GM12878 (cell line): ENCODE data around the gene ARAP3. TPM values are rescaled to one million over a fixed set of nuclear protein-coding genes. Genes with fewer than 3 reads are reported as not detected.

Experiments
- ATAC-seq: fragments of 200-7000 bp; cut with Tn5 transposase; 3 replicates; pipeline ENCODE4 v1.9.1; 2020; ENCODE audit warnings: mild to moderate bottlenecking, moderate library complexity
- BruUV-seq: library from RNA; stranded (reverse); fragments of 400-500 nt; replicated peaks from 2 replicates; lab custom pipeline; 2021; lab: Mats Ljungman, UMichigan
- CTCF ChIA-PET: fragments of 300-600 bp; sonication (Branson Sonifier 250); formaldehyde crosslinking; extraction: SDS; loops from one replicate; lab custom pipeline; 2021; ENCODE audit warnings: inconsistent platforms; lab: Yijun Ruan, JAX
- POLR2A ChIA-PET: fragments of 350-600 bp; formaldehyde crosslinking; extraction: SDS; loops from one replicate; lab custom pipeline; 2021; ENCODE audit warnings: inconsistent platforms; lab: Charles Lee
- RAD21 ChIA-PET: fragments of 300-600 bp; sonication (Branson Sonifier 250); formaldehyde crosslinking; loops from one replicate; lab custom pipeline; 2023; ENCODE audit warnings: antibody characterized with exemption; ENCODE audit not compliant: unreplicated experiment; lab: Charles Lee
- SMC1A ChIA-PET: fragments of 300-600 bp; sonication (Branson Sonifier 250); formaldehyde crosslinking; loops from one replicate; lab custom pipeline; 2023; ENCODE audit not compliant: unreplicated experiment, uncharacterized antibody; lab: Charles Lee
- DNase-seq: peaks from one replicate; pipeline ENCODE4 v3.0.0-alpha.2; 2011; ENCODE audit warnings: low read depth, low spot score
- FAIRE-seq: peaks from 3 replicates; lab custom pipeline; 2011; peaks lifted over from hg19 to GRCh38; lab: Jason Lieb, UNC
- H2AFZ ChIP-seq: 2 replicates; pipeline ENCODE4 v1.6.0; 2011; ENCODE audit warnings: low read depth, low read length, control low read depth; ENCODE audit not compliant: control insufficient read depth
- H3K27ac ChIP-seq: 2 replicates; pipeline ENCODE4 v1.5.1; 2011; ENCODE audit warnings: control low read depth; ENCODE audit not compliant: control insufficient read depth, insufficient read depth
- H3K27me3 ChIP-seq, 2 experiments: replicated peaks in 1 of 2; 2 replicates each; pipeline versions ENCODE4 v1.6.0 to v1.6.1; 2011; ENCODE audit warnings: low read length in 1 of 2; ENCODE audit not compliant: control insufficient read depth in 2 of 2, insufficient read depth in 2 of 2
- H3K36me3 ChIP-seq, 2 experiments: 2 replicates each; pipeline ENCODE4 v1.5.1; 2011; ENCODE audit warnings: low read length in 1 of 2; ENCODE audit not compliant: control insufficient read depth in 2 of 2, insufficient read depth in 2 of 2
- H3K4me1 ChIP-seq: 2 replicates; pipeline ENCODE4 v1.6.1; 2011; ENCODE audit warnings: mild to moderate bottlenecking, low read length, moderate library complexity, mixed read lengths; ENCODE audit not compliant: control insufficient read depth, insufficient read depth
- H3K4me2 ChIP-seq: 2 replicates; pipeline ENCODE4 v1.6.0; 2011; ENCODE audit warnings: control low read depth; ENCODE audit not compliant: control insufficient read depth, insufficient read depth
- H3K4me3 ChIP-seq: fragments of 200-600 bp; sonication (generic); 2 replicates; pipeline ENCODE4 v1.5.1; 2016
- H3K79me2 ChIP-seq: 2 replicates; pipeline ENCODE4 v1.6.0; 2011; ENCODE audit warnings: low read length; ENCODE audit not compliant: control insufficient read depth, insufficient read depth
- H3K9ac ChIP-seq: 2 replicates; pipeline ENCODE4 v1.8.0; 2011; ENCODE audit warnings: low read length, control low read depth, mixed read lengths; ENCODE audit not compliant: control insufficient read depth, insufficient read depth
- H3K9me3 ChIP-seq: replicated peaks from 3 replicates; pipeline ENCODE4 v1.5.1; 2011; ENCODE audit warnings: mild to moderate bottlenecking, low read length; ENCODE audit not compliant: control insufficient read depth, insufficient read depth
- H4K20me1 ChIP-seq: 2 replicates; pipeline ENCODE4 v1.6.0; 2011; ENCODE audit not compliant: control insufficient read depth, insufficient read depth
- BRCA1 ChIP-seq: IDR thresholded peaks from 2 replicates; pipeline ENCODE4 v1.6.1; 2011; ENCODE audit warnings: low read depth, low read length, improper control_type of control experiment
- HDAC2 ChIP-seq: fragments of 200-600 bp; sonication (generic); IDR thresholded peaks from 2 replicates; pipeline ENCODE4 v1.6.1; 2017
- NR2F1 ChIP-seq: fragments of 450-650 bp; conservative IDR thresholded peaks from 2 replicates; pipeline ENCODE4 v1.6.1; 2017; ENCODE audit warnings: mild to moderate bottlenecking
- PBX3 ChIP-seq: IDR thresholded peaks from 2 replicates; pipeline ENCODE4 v1.6.1; 2011; ENCODE audit warnings: mild to moderate bottlenecking, low read depth, low read length, moderate library complexity; ENCODE audit not compliant: insufficient replicate concordance
- PRDM15 ChIP-seq: fragments of 450-650 bp; formaldehyde crosslinking; IDR thresholded peaks from 2 replicates; pipeline ENCODE4 v1.4.0; 2020; ENCODE audit warnings: mild to moderate bottlenecking, moderate library complexity
- SMARCA5 ChIP-seq: fragments of 450-650 bp; IDR thresholded peaks from 2 replicates; pipeline ENCODE4 v1.6.1; 2017; ENCODE audit warnings: mild to moderate bottlenecking
- SMC3 ChIP-seq: IDR thresholded peaks from 2 replicates; pipeline ENCODE4 v1.6.1; 2011; ENCODE audit warnings: low read length, improper control_type of control experiment, borderline replicate concordance
- TARDBP ChIP-seq: IDR thresholded peaks from 2 replicates; pipeline ENCODE4 v1.6.1; 2016; ENCODE audit warnings: borderline replicate concordance
- ZNF592 ChIP-seq: fragments of 450-650 bp; IDR thresholded peaks from 2 replicates; pipeline ENCODE4 v1.6.1; 2017; ENCODE audit warnings: mild to moderate bottlenecking, moderate library complexity
- WGBS: methylation state at CpG from one replicate; pipeline ENCODE4 v1.1.6; 2016; ENCODE audit warnings: low lambda C conversion rate; ENCODE audit not compliant: insufficient replicate concordance, insufficient coverage; ENCODE audit errors: missing lambda C conversion rate; 5-methylcytosine and 5-hydroxymethylcytosine counted together
- in situ Hi-C: fragments of 300-500 bp; cut with MboI; formaldehyde crosslinking; loops from 9 replicates; pipeline ENCODE4 v1.14.3; 2018; ENCODE audit warnings: mixed read lengths
- intact Hi-C: fragments of 100-400 bp; cut with micrococcal nuclease; formaldehyde crosslinking; loops from one replicate; pipeline ENCODE4 v1.14.2; 2022; ENCODE audit not compliant: unreplicated experiment
- polyA plus RNA-seq, 11 experiments: library from polyadenylated mRNA; depleted of rRNA in 4 of 11; unstranded in 6 of 11; stranded (reverse) in 5 of 11; fragments of >200 nt; fragmentation: Nextera tagmentation in 4 of 11; fragmentation: Illumina TruSeq in 1 of 11; extraction: Ambion mirVana in 4 of 11; extraction: Trizol in 1 of 11; gene quantifications; 1 replicate in 1 of 11; 2 replicates in 10 of 11; pipeline versions ENCODE4 v1.2.1 to v1.2.3, GENCODE V29; 2011 to 2016; ENCODE audit warnings: inconsistent platforms in 2 of 11, missing spikeins in 2 of 11, low read depth in 1 of 11
- total RNA-seq, 4 experiments: library from RNA; depleted of rRNA in 3 of 4; stranded (reverse); fragments of >200 nt in 3 of 4; fragmentation: Illumina TruSeq in 1 of 4; extraction: Trizol in 1 of 4; gene quantifications; 2 replicates each; pipeline versions ENCODE4 v1.2.1 to v1.2.3, GENCODE V29; 2013 to 2021

Gene ARAP3
- total and polyA plus RNA-seq, 10 of the 15 experiments (the other 5 are each of a cell fraction or from before 2014, with no cell fraction given), result 0.01 to 0.08 TPM; not detected in 8

- Histone ChIP-seq H4K20me1 (no peaks in the 10 kb centered on the region), H3K4me3 (no peak overlapping the region), H3K79me2 (no peaks in the 10 kb centered on the region), H3K4me1 (peaks cover 6% of the 10 kb centered on the region), H3K27me3 (peaks cover 0 to 5% of the 10 kb centered on the region in 2 experiments; a peak in 3 of 4 replicates), H2AFZ (peak overlapping the region; percentile 80), H3K27ac (no peak overlapping the region), H3K9me3 (no peaks in the 10 kb centered on the region), H3K9ac (no peak overlapping the region), H3K36me3 (no peaks in the 10 kb centered on the region), H3K4me2 (peak overlapping the region; percentile 80)
- ATAC-seq (peak; percentile 97), FAIRE-seq (peak; percentile 47), DNase-seq (no peak)
- ChIA-PET POLR2A (interaction anchor here (1.1 kb wide), 1 partner anchor 269 kb away, joined by 4 read pairs; no protein-coding TSS in a partner anchor), SMC1A (interaction anchor here (0.6 to 4.3 kb wide), 19 partner anchors 8 to 454 kb away, joined by 3 to 46 read pairs (median 4); partner anchors contain the start of gene RNF14), RAD21 (interaction anchor here (0.7 to 6.6 kb wide), 29 partner anchors 9 to 457 kb away, joined by 3 to 67 read pairs (median 5); partner anchors contain the start of genes DELE1, FCHSD1, HDAC3 and PCDH1), CTCF (interaction anchor here (0.6 to 5.2 kb wide), 59 partner anchors 8 to 1189 kb away, joined by 3 to 101 read pairs (median 5); partner anchors contain the start of genes DELE1, GNPDA1, HDAC3 and PCDH1)
- BruUV-seq, result no TSS peak
- intact Hi-C loops, result loop anchor here (1.0 to 2.0 kb wide), 6 partner anchors 123 to 453 kb away; no protein-coding TSS in a partner anchor
- 3% methylated on average over 26 of the region's 30 CpGs for WGBS
- in situ Hi-C loops, result loop anchor here (5.0 to 10.0 kb wide), 3 partner anchors 190 to 453 kb away; partner anchors contain the start of gene PCDH12
- TF ChIP-seq SMARCA5 (0 out of 2 replicates have a peak, but pooled peaks have one; percentile 64), NR2F1 (no peak), SMC3 (peak; percentile 97), TARDBP (no peak), HDAC2 (no peak), ZNF592 (0 out of 2 replicates have a peak, but pooled peaks have one; percentile 28), PRDM15 (CRISPR knock-in tag) (no peak), BRCA1 (0 out of 2 replicates have a peak, but pooled peaks have one; percentile 21), PBX3 (no peak)
Observed at GRCh38 chr5:141691867-141692532, 10.0 kb upstream of the ARAP3 start.
